ENCODE measurements around the gene KATNB1.
"Not testable (repeated sequence)": the region's sequence is repeated elsewhere in the genome, so short reads cannot be mapped to it uniquely, and the experiment has no call there.

KATNB1 gene

GRCh38 chr16:57701759-57702371, 33.7 kb upstream of the KATNB1 start:
- no peak for DNase-seq

GRCh38 chr16:57703416-57704010, 32.1 kb upstream of the KATNB1 start:
- DNase-seq: no peak

GRCh38 chr16:57704011-57704904, 31.3 kb upstream of the KATNB1 start:
- no peak for DNase-seq

GRCh38 chr16:57704905-57705852, 30.4 kb upstream of the KATNB1 start:
- no peak for DNase-seq

- no peak for DNase-seq
Observed at GRCh38 chr16:57706717-57707116, 28.9 kb upstream of the KATNB1 start.

- DNase-seq: no peak
Observed at GRCh38 chr16:57707331-57707730, 28.2 kb upstream of the KATNB1 start.

DNA sequence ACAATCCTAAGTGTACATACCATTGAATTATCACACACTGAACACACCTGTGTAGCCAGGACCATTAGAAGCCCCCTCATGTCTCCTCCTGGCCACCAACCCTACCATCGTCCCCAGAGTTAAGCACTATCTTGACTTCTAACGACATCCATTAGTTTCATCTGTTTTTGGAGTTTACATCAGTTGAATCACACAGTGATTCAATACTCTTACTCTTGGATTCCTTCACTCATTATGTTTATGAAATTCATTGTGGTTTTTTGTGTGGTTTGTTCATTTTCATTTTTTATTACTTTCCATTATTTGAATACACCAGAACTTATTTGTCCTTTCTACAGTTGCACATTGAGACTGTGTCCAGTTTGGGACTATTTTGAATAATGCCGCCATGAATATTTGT, 27.4 kb upstream of the KATNB1 start:
- DNase-seq: no peak

GRCh38 chr16:57709663-57710062, 25.9 kb upstream of the KATNB1 start:
- DNase-seq: no peak

DNA sequence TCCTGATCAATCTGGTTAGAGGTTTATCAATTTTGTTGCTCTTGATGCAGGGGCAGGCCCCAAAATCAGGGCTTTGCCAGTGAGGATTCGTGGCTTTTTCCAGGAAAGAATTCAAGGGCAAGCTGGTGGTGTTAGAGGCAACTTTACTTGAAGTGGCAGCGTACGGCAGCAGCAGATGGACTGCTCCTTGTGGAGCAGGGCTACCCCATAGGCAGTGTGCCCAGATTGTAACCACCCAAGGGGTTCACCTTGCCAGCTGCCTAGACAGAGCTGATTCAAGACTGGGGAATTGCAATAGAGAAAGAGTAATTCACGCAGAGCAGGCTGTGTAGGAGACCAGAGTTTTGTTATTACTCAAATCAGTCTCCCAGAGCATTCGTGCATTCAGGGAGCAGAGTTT, 24.2 kb upstream of the KATNB1 start:
- DNase-seq: no peak

DNA sequence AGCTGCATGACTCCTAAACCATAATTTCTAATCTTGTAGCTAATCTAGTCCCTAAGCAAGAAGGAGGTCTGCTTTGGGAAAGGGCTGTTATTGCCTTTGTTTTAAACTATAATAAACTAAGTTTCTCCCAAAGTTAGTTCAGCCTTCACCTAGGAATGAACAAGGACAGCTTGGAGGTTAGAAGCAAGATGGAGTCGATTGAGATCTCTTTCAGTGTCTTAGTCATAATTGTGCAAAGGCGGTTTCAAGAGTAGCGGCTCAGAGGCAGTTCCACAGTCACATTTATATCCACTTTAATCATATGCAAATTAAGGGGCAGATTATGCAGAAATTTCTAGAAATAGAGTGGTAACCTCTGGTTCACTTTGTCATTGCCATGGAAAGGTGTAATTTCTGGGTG, 23.6 kb upstream of the KATNB1 start:
- no peak for DNase-seq

DNA sequence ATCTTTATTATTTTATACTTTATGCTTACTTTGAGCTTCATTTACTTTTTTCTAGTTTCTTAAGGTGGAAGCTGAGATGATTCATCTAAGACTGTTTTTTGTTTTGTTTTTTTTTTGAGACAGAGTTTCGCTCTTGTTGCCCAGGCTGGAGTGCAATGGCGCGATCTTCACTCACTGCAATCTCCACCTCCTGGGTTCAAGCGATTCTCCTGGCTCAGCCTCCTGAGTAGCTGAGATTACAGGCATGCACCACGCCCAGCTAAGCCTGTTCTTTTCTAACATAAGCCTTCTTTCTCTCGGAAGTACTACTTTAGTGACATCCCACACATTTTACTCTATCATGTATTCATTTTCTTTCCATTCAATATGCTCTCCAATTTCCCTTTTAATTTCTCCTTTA, 23.0 kb upstream of the KATNB1 start:
- DNase-seq: not testable (repeated sequence)

DNA sequence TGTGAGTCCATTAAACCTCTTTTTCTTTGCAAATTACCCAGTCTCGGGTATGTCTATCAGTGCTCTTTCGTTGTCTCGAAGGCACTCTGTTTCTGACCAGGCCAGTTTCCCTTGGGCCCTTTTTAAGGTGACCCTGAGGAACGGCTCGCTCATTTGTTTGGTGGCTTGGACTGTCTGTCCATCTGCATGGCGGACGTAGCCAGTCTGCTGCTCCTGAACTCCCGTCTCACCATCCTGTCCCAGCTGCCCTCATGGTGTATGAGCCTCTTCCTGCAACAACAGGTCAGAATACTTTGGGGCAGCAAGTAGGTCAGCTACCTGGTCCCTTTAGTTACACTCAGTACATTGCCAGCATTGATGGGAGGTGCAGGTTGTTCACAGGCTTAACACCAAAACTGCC, 22.0 kb upstream of the KATNB1 start:
- no peak for DNase-seq

DNA sequence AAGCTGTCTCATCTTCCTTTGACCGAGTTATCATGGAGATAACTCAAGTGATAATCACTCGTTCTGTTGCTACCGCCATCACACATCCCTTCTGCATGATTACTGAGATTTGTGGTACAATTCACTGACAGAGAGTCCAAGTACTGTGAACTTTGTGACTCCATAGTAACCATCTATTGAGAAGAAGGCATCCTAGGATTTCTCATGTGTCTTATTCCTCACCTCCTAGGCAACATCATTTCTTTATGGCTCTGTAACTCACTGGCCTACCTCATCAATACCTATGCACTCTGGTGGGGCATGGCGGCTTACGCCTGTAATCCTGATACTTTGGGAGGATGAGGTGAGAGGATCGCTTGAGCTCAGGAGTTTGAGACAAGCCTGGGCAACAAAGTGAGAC, 21.5 kb upstream of the KATNB1 start:
- no peak for DNase-seq

GRCh38 chr16:57720142-57720575, 15.4 kb upstream of the KATNB1 start:
- no peak for DNase-seq

DNA sequence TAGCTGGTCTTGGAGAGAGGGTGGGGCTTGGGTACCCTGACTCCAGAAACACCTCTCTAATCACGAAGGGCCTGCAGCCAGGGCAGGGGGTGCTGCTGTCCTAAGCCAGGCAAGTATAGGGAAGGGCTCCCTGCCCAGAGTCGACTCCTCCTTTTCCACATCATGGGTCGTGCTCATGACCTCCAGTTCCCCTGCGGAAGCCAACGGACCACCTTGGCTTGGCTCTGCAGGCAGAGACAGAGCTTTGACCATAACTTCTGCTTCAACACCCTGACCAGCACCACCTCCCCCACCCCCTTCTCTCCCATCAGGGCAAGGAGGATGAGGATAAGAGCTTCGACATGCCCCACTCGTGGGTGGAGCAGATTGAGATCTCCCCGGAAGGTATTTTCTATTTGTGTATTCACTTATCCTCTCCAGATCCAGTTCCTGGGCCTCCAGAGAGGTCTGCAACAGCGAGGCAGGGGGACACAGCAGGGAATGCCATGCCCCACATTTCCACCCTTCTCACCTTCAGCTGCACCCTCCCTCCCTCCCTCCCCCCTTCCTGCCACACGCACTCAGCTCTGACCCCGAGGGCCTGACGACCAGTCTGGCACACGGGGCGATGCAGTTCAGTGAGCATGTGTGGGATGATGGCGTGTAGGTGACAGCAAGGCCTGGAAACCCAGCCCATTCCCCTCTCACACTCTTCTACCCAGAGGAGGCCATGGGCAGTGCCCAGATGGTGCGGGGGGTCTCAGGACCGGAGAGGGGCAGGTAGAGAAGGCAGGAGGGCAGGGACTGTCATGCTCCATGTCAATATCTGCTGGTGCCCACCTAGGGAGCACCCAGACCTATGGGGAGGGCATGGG, 14.0 kb upstream of the KATNB1 start:
- DNase-seq: no peak

DNA sequence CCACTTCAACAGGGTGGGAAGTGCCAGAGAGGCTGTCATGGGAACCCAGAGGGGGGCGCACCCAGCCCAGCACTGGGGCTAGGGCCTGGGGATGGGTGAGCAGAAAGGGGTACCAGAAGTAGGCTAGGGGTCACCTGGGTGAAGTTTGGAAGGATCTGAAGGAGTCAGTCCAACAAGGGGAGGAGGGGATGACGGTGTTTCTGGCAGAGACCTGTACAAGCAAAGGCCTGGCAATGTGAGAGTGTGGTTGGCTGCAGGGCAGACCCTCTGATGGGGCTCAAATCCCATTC, 13.4 kb upstream of the KATNB1 start:
- DNase-seq: no peak

DNA sequence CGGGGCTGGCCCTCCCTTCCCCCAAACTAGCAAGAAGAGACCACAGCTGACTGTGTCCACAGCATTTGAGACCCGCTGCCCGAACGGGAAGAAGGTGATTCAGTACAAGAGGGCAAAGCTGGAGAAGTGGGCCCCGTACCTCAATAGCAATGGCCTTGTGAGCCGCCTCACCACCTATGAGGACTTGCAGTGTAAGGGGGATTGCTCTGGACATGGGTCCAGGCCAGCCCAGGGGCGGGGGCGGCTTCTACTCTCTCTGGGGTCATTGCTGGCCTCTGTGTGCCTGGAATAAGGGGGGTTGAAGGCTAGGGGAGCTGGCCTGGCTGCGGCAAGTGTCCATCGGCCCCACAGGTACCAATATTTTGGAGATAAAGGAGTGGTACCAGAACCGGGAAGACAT, 12.9 kb upstream of the KATNB1 start:
- no peak for DNase-seq

GRCh38 chr16:57723170-57723569, 12.4 kb upstream of the KATNB1 start:
- DNase-seq: no peak

GRCh38 chr16:57724531-57724930, 11.0 kb upstream of the KATNB1 start:
- no peak for DNase-seq

DNA sequence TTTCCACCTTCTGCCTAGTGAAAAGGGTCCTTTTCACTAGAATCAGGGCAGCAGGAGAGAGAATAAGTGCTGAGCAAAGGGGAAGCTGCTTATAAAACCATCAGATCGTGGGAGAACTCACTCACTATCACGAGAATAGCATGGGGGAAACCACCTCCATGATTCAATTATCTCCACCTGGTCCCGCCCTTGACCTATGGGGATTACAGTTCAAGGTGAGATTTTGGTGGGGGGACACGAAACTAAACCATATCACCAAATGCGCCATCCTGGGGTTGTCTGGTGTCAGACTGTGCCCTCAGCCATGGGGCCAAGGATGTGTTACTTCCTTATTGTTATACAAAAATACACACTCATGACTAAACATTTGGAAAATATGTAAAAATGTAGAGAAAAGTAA, 10.4 kb upstream of the KATNB1 start:
- no peak for DNase-seq

DNA sequence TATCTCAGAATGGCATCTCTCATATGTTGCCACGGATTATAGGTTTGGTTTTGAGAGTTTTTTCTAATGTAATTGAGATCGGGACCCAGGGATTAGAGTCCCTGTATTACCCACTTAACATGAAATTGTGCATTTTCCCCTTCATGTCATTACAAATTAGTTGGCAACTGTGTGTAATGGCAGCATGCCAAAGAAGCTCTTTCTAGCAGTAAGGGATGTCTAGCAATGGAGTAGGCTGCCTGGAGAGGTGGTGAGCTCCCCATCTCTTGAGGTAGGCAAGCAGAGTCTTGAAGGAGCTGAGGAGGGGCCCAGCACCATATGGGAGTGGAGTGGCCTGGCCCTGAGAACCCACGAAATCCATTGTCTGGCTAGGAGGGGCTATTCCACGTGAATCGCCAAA, 10.0 kb upstream of the KATNB1 start:
- no peak for DNase-seq

DNA sequence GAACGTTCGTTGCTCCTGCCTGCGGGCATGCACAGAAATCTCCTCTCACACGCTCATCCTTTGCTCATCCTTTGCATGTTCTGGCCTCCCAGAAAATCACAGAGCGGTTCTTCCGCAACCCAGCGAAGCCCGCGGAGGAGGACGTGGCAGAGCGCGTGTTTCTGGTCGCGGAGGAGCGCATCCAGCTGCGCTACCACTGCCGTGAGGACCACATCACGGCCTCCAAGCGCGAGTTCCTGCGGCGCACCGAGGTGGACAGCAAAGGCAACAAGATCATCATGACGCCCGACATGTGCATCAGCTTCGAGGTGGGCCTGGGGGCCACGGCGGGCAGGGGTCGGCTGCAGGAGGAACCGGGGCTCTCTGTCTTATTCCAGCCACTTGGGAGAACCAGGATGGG, 9.6 kb upstream of the KATNB1 start:
- no peak for DNase-seq
